ENCODE measurements around the gene UGT2B10.

UGT2B10 gene

DNA sequence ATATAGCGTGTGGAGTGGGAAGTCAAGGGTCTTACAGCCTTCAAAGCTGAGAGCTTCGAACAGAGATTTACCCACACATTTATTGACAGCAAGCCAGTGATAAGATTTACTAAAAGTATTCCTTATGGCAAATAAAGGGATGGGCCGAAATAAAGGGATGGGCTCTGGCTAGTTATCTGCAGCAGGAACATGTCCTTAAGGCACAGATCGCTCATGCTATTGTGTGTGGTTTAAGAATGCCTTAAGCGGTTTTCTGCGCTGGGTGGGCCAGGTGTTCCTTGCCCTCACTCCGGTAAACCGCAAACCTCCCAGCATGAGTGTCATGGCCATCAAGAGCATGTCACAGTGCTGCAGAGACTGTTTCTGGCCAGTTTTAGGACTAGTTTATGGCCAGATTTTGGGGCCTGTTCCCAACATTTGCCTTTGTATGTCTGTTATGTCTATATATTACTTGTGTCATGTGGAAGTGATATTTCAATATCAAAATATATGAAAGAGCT, 53.5 kb downstream of the UGT2B10 start:
- H3K27ac ChIP-seq (ENCODE audit: low read depth, low read length, poor library complexity, severe bottlenecking): no peak overlapping the region

DNA sequence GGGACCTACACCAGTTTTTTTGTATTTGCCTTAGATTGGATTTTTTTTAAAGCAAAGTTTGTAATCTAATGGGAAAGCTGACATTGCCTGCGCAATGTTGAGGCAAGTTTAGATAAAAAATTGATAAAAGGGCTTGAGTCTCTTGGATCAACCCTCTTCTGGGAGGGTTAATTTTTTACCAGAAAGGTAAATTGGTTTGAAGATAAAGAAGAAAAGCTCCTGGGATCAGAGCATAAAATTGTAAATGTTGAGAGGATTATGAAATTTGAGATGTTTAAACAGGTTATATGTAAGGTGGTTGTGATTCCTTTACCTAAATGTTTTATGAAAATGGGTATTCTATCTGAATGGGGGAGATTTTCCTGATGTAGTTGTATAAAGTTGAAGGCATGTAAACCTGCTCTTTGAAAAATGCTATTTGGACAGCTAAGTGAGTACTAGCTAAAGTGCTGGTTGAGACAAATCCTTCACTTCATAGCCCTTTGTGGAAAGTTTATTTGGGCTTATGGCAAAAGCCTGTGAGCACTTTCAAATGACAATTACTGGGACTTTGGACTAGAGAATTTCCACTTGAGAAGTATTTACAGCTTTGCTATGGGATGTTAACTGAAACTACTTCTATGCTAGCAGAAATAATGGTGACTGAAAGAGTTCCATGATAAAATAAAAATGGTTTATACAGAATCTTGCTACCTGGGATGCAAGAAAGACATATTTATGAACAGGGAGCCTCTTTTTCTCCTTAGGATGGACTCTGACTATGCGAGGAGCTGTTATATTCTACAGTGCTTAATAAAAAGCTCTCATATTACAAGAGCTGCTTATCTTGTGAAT, 56.2 kb downstream of the UGT2B10 start:
- Histone ChIP-seq H3K9ac (ENCODE audit: low read length) (no peak overlapping the region), H3K27me3 (ENCODE audit: insufficient read depth, low read length) (no peaks in the 10 kb centered on the region), H3K4me1 (ENCODE audit: insufficient read depth, low read length, severe bottlenecking) (no peaks in the 10 kb centered on the region), H3K9me2 (ENCODE audit: low read depth, low read length) (no peaks in the 10 kb centered on the region), H3K79me2 (ENCODE audit: insufficient read depth, low read length) (no peaks in the 10 kb centered on the region), H3K9me3 (ENCODE audit: low read length) (no peaks in the 10 kb centered on the region), H3K36me3 (ENCODE audit: insufficient read depth, low read length) (no peaks in the 10 kb centered on the region), H3K27ac (ENCODE audit: low read depth, low read length, poor library complexity, severe bottlenecking) (no peak overlapping the region), H3F3A (ENCODE audit: insufficient read depth, low read length) (no peaks in the 10 kb centered on the region), H4K20me1 (ENCODE audit: insufficient read depth, low read length) (no peaks in the 10 kb centered on the region), H3K4me3 (ENCODE audit: low read depth, low read length, poor library complexity, severe bottlenecking) (no peak overlapping the region), H3K4me2 (ENCODE audit: low read length) (no peak overlapping the region), H2AFZ (ENCODE audit: low read length) (no peak overlapping the region)
- no peak for TF ChIP-seq EZH2 (IDR thresholded peaks at IDR 0.05; ENCODE audit: borderline replicate concordance, low read length)
- TF ChIP-seq, protein P1, sequence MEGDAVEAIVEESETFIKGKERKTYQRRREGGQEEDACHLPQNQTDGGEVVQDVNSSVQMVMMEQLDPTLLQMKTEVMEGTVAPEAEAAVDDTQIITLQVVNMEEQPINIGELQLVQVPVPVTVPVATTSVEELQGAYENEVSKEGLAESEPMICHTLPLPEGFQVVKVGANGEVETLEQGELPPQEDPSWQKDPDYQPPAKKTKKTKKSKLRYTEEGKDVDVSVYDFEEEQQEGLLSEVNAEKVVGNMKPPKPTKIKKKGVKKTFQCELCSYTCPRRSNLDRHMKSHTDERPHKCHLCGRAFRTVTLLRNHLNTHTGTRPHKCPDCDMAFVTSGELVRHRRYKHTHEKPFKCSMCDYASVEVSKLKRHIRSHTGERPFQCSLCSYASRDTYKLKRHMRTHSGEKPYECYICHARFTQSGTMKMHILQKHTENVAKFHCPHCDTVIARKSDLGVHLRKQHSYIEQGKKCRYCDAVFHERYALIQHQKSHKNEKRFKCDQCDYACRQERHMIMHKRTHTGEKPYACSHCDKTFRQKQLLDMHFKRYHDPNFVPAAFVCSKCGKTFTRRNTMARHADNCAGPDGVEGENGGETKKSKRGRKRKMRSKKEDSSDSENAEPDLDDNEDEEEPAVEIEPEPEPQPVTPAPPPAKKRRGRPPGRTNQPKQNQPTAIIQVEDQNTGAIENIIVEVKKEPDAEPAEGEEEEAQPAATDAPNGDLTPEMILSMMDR (IDR thresholded peaks at IDR 0.05; ENCODE audit: low read length): no peak

More for the DNA sequence above, 53.5 kb downstream of the UGT2B10 start:
- Histone ChIP-seq H4K20me1 (ENCODE audit: insufficient read depth, low read length) (no peaks in the 10 kb centered on the region), H3K4me2 (ENCODE audit: low read length) (no peak overlapping the region), H3K4me1 (ENCODE audit: insufficient read depth, low read length, severe bottlenecking) (no peaks in the 10 kb centered on the region), H3F3A (ENCODE audit: insufficient read depth, low read length) (no peaks in the 10 kb centered on the region), H2AFZ (ENCODE audit: low read length) (no peak overlapping the region), H3K4me3 (ENCODE audit: low read depth, low read length, poor library complexity, severe bottlenecking) (no peak overlapping the region), H3K79me2 (ENCODE audit: insufficient read depth, low read length) (no peaks in the 10 kb centered on the region), H3K27me3 (ENCODE audit: insufficient read depth, low read length) (no peaks in the 10 kb centered on the region), H3K9me3 (ENCODE audit: low read length) (no peaks in the 10 kb centered on the region), H3K9me2 (ENCODE audit: low read depth, low read length) (no peaks in the 10 kb centered on the region), H3K9ac (ENCODE audit: low read length) (no peak overlapping the region), H3K36me3 (ENCODE audit: insufficient read depth, low read length) (no peaks in the 10 kb centered on the region)
- no peak for TF ChIP-seq EZH2 (IDR thresholded peaks at IDR 0.05; ENCODE audit: borderline replicate concordance, low read length)
- TF ChIP-seq, protein P1 (IDR thresholded peaks at IDR 0.05; ENCODE audit: low read length): no peak

DNA sequence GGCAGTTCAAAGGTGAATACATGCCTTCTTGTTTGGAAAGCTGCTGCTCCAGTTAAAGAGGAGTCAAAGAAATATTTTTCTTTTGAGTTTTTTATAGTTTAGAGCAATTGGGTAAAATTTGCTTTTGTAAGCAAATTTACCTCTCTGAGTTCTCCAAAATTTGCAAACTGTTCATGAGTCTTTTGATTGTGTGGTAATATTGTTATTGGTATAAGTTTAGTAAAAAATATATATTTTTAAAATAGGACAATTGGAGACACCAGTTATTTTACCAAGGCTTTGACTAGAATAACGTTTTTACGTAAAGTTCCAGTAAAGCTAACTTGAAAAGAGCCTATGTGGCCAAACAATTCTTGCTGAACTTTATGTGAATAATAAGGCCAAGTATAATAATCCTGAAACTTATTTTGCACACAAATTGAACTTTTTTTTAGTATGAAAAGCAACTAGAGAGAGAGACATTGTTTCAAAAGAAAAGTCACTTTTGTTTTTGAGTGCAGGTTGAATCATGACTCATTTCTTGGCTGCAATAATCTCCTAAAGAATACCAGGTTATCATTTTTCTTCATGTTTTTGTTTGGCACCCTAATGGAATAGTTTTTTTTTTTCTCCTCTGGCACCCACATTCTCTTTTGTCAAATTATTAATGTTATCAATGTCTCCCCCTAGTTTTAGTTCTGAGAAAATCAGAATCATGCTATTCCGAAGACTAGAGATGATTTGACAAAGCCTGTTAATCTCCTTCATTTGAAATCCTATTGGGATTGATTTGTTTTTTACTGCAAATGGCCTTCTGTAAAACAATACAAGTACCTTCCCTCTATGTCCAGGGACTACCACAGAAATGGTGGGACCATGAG, 57.1 kb downstream of the UGT2B10 start:
- no peak overlapping the region for H3K4me2 ChIP-seq (ENCODE audit: low read length)
- H3K4me3 ChIP-seq (ENCODE audit: low read depth, low read length, poor library complexity, severe bottlenecking): no peak overlapping the region
- H4K20me1 ChIP-seq (ENCODE audit: insufficient read depth, low read length): no peaks in the 10 kb centered on the region
- TF ChIP-seq, protein P1 (IDR thresholded peaks at IDR 0.05; ENCODE audit: low read length): no peak; the same call in 1 of the 2 replicates
- TF ChIP-seq EZH2 (IDR thresholded peaks at IDR 0.05; ENCODE audit: borderline replicate concordance, low read length): no peak
- no peak overlapping the region for H3K9ac ChIP-seq (ENCODE audit: low read length)
- H2AFZ ChIP-seq (ENCODE audit: low read length): no peak overlapping the region
- H3F3A ChIP-seq (ENCODE audit: insufficient read depth, low read length): no peaks in the 10 kb centered on the region
- no peak overlapping the region for H3K27ac ChIP-seq (ENCODE audit: low read depth, low read length, poor library complexity, severe bottlenecking)
- H3K36me3 ChIP-seq (ENCODE audit: insufficient read depth, low read length): no peaks in the 10 kb centered on the region
- no peaks in the 10 kb centered on the region for H3K4me1 ChIP-seq (ENCODE audit: insufficient read depth, low read length, severe bottlenecking)
- no peaks in the 10 kb centered on the region for H3K27me3 ChIP-seq (ENCODE audit: insufficient read depth, low read length)
- no peaks in the 10 kb centered on the region for H3K9me3 ChIP-seq (ENCODE audit: low read length)
- H3K9me2 ChIP-seq (ENCODE audit: low read depth, low read length): no peaks in the 10 kb centered on the region
- no peaks in the 10 kb centered on the region for H3K79me2 ChIP-seq (ENCODE audit: insufficient read depth, low read length)

Measured in OCI-LY1 (cell line).